ENCODE data around the gene NAV3. TPM values are rescaled to one million over a fixed set of nuclear protein-coding genes. Genes with fewer than 3 reads are reported as not detected.

The NAV3 gene
- total and polyA plus RNA-seq, 2 of the 4 experiments (the other 2 are of a cell fraction): 25.5 to 106 TPM

GRCh38 chr12:78157199-78157598, 326.5 kb downstream of the NAV3 start:
- Histone ChIP-seq H2AFZ (replicated peaks; ENCODE audit: low read length, poor library complexity) (no peak overlapping the region), H2BK120ac (ENCODE audit: low read depth, low read length) (peak overlapping the region; percentile 67; the same call in 1 of the 2 replicates), H3K56ac (ENCODE audit: extremely low read depth, insufficient read depth, low read length) (no peak overlapping the region), H4K20me1 (ENCODE audit: insufficient read depth, low read length) (no peaks in the 10 kb centered on the region), H3K9ac (ENCODE audit: low read depth, low read length) (no peak overlapping the region), H3K9me1 (ENCODE audit: insufficient read depth, low read length) (peaks cover 4% of the 10 kb centered on the region; the same call in 1 of the 2 replicates), H2BK20ac (ENCODE audit: low read depth, low read length) (no peak overlapping the region), H3K4ac (ENCODE audit: low read depth, low read length) (peak overlapping the region; percentile 76; the same call in 1 of the 2 replicates), H2BK15ac (ENCODE audit: low read depth, low read length) (peak overlapping the region; percentile 56; the same call in 1 of the 3 replicates), H3K14ac (replicated peaks; ENCODE audit: low read depth, low read length) (peak overlapping the region; percentile 61; the same call in 1 of the 2 replicates), H3K9me3 (ENCODE audit: control insufficient read depth, insufficient read depth, low read length) (no peaks in the 10 kb centered on the region), H2AK5ac (ENCODE audit: low read depth, low read length) (no peak overlapping the region), H3K4me1 (ENCODE audit: control insufficient read depth, insufficient read depth, low read length) (peaks cover 3% of the 10 kb centered on the region; the same call in 1 of the 2 replicates), H3K27me3 (ENCODE audit: control insufficient read depth, insufficient read depth, low read length) (no peaks in the 10 kb centered on the region), H3K79me1 (ENCODE audit: low read depth in 1 of 2, low read length in 2 of 2) (peaks cover 0 to 4% of the 10 kb centered on the region in 2 experiments; a peak in 2 of 4 replicates), H3K27ac (ENCODE audit: insufficient read depth, low read length) (peak overlapping the region; percentile 92; the same call in 1 of the 2 replicates), H2AK9ac (replicated peaks; ENCODE audit: low read depth, low read length, poor library complexity) (no peak overlapping the region), H4K91ac (ENCODE audit: insufficient read depth, low read depth, low read length) (peak overlapping the region; percentile 31), H4K8ac (ENCODE audit: low read depth in 2 of 2, low read length in 2 of 2) (peak overlapping the region in 1 of 2 experiments; percentile 84; a peak in 2 of 4 replicates), H3K4me3 (ENCODE audit: insufficient read depth, low read depth, low read length) (no peak overlapping the region), H3K4me2 (ENCODE audit: low read depth, low read length) (peak overlapping the region; percentile 59; the same call in 1 of the 2 replicates), H3K23ac (ENCODE audit: low read depth, low read length) (peak overlapping the region; percentile 41; the same call in 1 of the 2 replicates), H3K18ac (ENCODE audit: low read depth, low read length) (peak overlapping the region; percentile 89), H4K5ac (ENCODE audit: low read depth, low read length) (peak overlapping the region; percentile 98), H3K36me3 (ENCODE audit: control insufficient read depth, insufficient read depth, low read length) (peaks cover 2% of the 10 kb centered on the region; the same call in 1 of the 2 replicates), H2BK5ac (ENCODE audit: low read depth, low read length, poor library complexity, severe bottlenecking) (peak overlapping the region; percentile 90)
- no TSS peak for BruUV-seq (replicated peaks)
- ATAC-seq (ENCODE audit: low read depth) (peak; percentile 42; the same call in 1 of the 2 replicates), DNase-seq (no peak)
- TF ChIP-seq ELK1 (IDR thresholded peaks at IDR 0.05; ENCODE audit: borderline replicate concordance, low read depth, low read length): no peak
- TF ChIP-seq RFX5 (IDR thresholded peaks at IDR 0.05; ENCODE audit: low read depth, low read length): no peak
- TF ChIP-seq POLR2A (IDR thresholded peaks at IDR 0.05; ENCODE audit: low read depth, low read length): no peak
- no peak for TF ChIP-seq RCOR1 (IDR thresholded peaks at IDR 0.05; ENCODE audit: insufficient replicate concordance, low read length)
- TF ChIP-seq CHD1 (IDR thresholded peaks at IDR 0.05; ENCODE audit: low read depth, low read length): no peak
- no peak for TF ChIP-seq RAD21 (IDR thresholded peaks at IDR 0.05; ENCODE audit: low read length)
- TF ChIP-seq FOS (IDR thresholded peaks at IDR 0.05; ENCODE audit: low read depth, low read length): no peak
- TF ChIP-seq CEBPB (IDR thresholded peaks at IDR 0.05; ENCODE audit: low read depth, low read length): no peak
- no peak for TF ChIP-seq MAFK (IDR thresholded peaks at IDR 0.05; ENCODE audit: low read depth, low read length)
- no peak for TF ChIP-seq MAZ (IDR thresholded peaks at IDR 0.05; ENCODE audit: borderline replicate concordance, low read depth, low read length)
- no peak for TF ChIP-seq MXI1 (IDR thresholded peaks at IDR 0.05; ENCODE audit: borderline replicate concordance, low read depth, low read length)
- TF ChIP-seq BHLHE40 (IDR thresholded peaks at IDR 0.05; ENCODE audit: low read depth, low read length): no peak
- TF ChIP-seq CTCF (conservative IDR thresholded peaks at IDR 0.05; ENCODE audit: low read depth, low read length): no peak
- TF ChIP-seq NFE2L2 (IDR thresholded peaks at IDR 0.05; ENCODE audit: low read depth, low read length): no peak
- TF ChIP-seq SMC3 (IDR thresholded peaks at IDR 0.05; ENCODE audit: low read depth, low read length): no peak
- TF ChIP-seq, protein P1, sequence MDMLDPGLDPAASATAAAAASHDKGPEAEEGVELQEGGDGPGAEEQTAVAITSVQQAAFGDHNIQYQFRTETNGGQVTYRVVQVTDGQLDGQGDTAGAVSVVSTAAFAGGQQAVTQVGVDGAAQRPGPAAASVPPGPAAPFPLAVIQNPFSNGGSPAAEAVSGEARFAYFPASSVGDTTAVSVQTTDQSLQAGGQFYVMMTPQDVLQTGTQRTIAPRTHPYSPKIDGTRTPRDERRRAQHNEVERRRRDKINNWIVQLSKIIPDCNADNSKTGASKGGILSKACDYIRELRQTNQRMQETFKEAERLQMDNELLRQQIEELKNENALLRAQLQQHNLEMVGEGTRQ (IDR thresholded peaks at IDR 0.05; ENCODE audit: low read depth, low read length): no peak
- WGBS, 2 experiments (ENCODE audit: extremely low coverage in 2 of 2, insufficient read length in 1 of 2): no CpG with 5 or more reads among the region's 1 CpG
- in situ Hi-C loops (cut with MboI; ENCODE audit: low sequenced_read_pairs) (no loop called here), intact Hi-C loops (cut with micrococcal nuclease) (no loop called here), dilution Hi-C loops (cut with HindIII; ENCODE audit: low sequenced_read_pairs, unreplicated experiment) (no loop called here)
- ChIA-PET CTCF (interaction anchor here (0.5 to 1.2 kb wide), 3 partner anchors 11 to 252 kb away, joined by 3 read pairs; no protein-coding TSS in a partner anchor), POLR2A (ENCODE audit: unreplicated experiment) (no interaction called here)

All from IMR-90 (cell line).